CD4-positive, alpha-beta memory T cell (primary cell): ENCODE measurements around the gene CCDC3. TPM values are rescaled to one million over a fixed set of nuclear protein-coding genes. Genes with fewer than 3 reads are reported as not detected.

Experiments
- CTCF ChIA-PET: fragments of 350-600 bp; sonication (Branson Sonifier 250); formaldehyde crosslinking; loops from one replicate; lab custom pipeline; 2021; ENCODE audit warnings: inconsistent platforms; ENCODE audit not compliant: partially characterized antibody; lab: Charles Lee
- POLR2A ChIA-PET: fragments of 350-600 bp; sonication (Branson Sonifier 250); formaldehyde crosslinking; loops from one replicate; lab custom pipeline; 2021; ENCODE audit not compliant: partially characterized antibody; lab: Charles Lee
- DNase-seq, 5 donors: peaks; one replicate each; pipeline versions ENCODE4 v3.0.0 to v3.0.0-alpha.2; 2020 to 2022; ENCODE audit warnings: mixed read lengths in 1 of 5
- H3K27ac ChIP-seq: one replicate; pipeline ENCODE4 v1.7.0; 2013; ENCODE audit warnings: low read depth, low read length
- H3K27me3 ChIP-seq: 2 replicates; pipeline ENCODE4 v1.7.0; 2013; ENCODE audit warnings: mild to moderate bottlenecking, low read length, moderate library complexity; ENCODE audit not compliant: insufficient read depth
- H3K36me3 ChIP-seq: 2 replicates; pipeline ENCODE4 v1.7.0; 2013; ENCODE audit warnings: mild to moderate bottlenecking, low read length, moderate library complexity; ENCODE audit not compliant: insufficient read depth
- H3K4me1 ChIP-seq: 2 replicates; pipeline ENCODE4 v1.7.0; 2013; ENCODE audit warnings: mild to moderate bottlenecking, low read length, moderate library complexity; ENCODE audit not compliant: insufficient read depth
- H3K4me3 ChIP-seq, 2 donors: one replicate each; pipeline ENCODE4 v1.7.0; 2013; ENCODE audit warnings: low read length in 2 of 2, mild to moderate bottlenecking in 1 of 2
- H3K9me3 ChIP-seq, 2 donors: one replicate each; pipeline ENCODE4 v1.7.0; 2013; ENCODE audit warnings: low read length in 2 of 2, control low read depth in 1 of 2; ENCODE audit not compliant: control insufficient read depth in 1 of 2
- H3K27ac Mint-ChIP-seq, 7 donors: one replicate each; pipeline ENCODE4 v1.8.0; 2020 to 2021; ENCODE audit warnings: mixed read lengths in 7 of 7, mild to moderate bottlenecking in 6 of 7, inconsistent platforms in 3 of 7, moderate library complexity in 3 of 7
- H3K27me3 Mint-ChIP-seq, 2 donors: one replicate each; pipeline ENCODE4 v1.8.0; 2020 to 2021; ENCODE audit warnings: mixed read lengths in 2 of 2
- H3K36me3 Mint-ChIP-seq, 2 donors: one replicate each; pipeline ENCODE4 v1.8.0; 2020 to 2021; ENCODE audit warnings: mixed read lengths in 2 of 2, inconsistent platforms in 1 of 2, mild to moderate bottlenecking in 1 of 2
- H3K4me1 Mint-ChIP-seq, 4 donors: one replicate each; pipeline ENCODE4 v1.8.0; 2020 to 2021; ENCODE audit warnings: mixed read lengths in 4 of 4, mild to moderate bottlenecking in 1 of 4
- H3K4me3 Mint-ChIP-seq, 8 donors: one replicate each; pipeline ENCODE4 v1.8.0; 2020 to 2021; ENCODE audit warnings: mixed read lengths in 8 of 8, mild to moderate bottlenecking in 7 of 8, moderate library complexity in 6 of 8, inconsistent platforms in 3 of 8
- H3K9me3 Mint-ChIP-seq, 8 donors: one replicate each; pipeline ENCODE4 v1.8.0; 2020 to 2021; ENCODE audit warnings: mixed read lengths in 8 of 8, mild to moderate bottlenecking in 5 of 8, inconsistent platforms in 3 of 8, moderate library complexity in 1 of 8
- intact Hi-C: fragments of 100-400 bp; cut with micrococcal nuclease; formaldehyde crosslinking; loops from one replicate; pipeline ENCODE4 v1.15.1; 2023
- polyA plus RNA-seq, 2 donors: library from polyadenylated mRNA; unstranded; fragments of 300-500 nt; fragmentation: Illumina TruSeq; gene quantifications; one replicate each; pipeline ENCODE4 v1.2.3, GENCODE V29; 2021
- total RNA-seq, 2 experiments: library from RNA; stranded (reverse); gene quantifications; one replicate each; pipeline ENCODE4 v1.2.3, GENCODE V29; 2021

The CCDC3 gene
- total and polyA plus RNA-seq, 4 experiments from 2014 or later, result not detected

GRCh38 chr10:12896251-12896650, 105.3 kb downstream of the CCDC3 start:
- H3K27me3 ChIP-seq, result no peaks in the 10 kb centered on the region
- intact Hi-C loops, result no loop called here
- Mint-ChIP-seq H3K36me3 (peaks cover 0 to 4% of the 10 kb centered on the region in 2 donors), H3K27me3 (peaks cover 11 to 18% of the 10 kb centered on the region in 2 donors), H3K27ac (no peak overlapping the region), H3K4me1 (no peaks in the 10 kb centered on the region), H3K4me3 (no peak overlapping the region), H3K9me3 (peaks cover 3 to 36% (median 17%) of the 10 kb centered on the region in 8 donors)
- no peak for DNase-seq
- CTCF ChIA-PET, result no interaction called here
- H3K4me3 ChIP-seq, result no peak overlapping the region
- H3K9me3 ChIP-seq, result no peaks in the 10 kb centered on the region
- POLR2A ChIA-PET, result no interaction called here
- H3K27ac ChIP-seq, result no peak overlapping the region
- no peaks in the 10 kb centered on the region for H3K4me1 ChIP-seq
- no peaks in the 10 kb centered on the region for H3K36me3 ChIP-seq

- intact Hi-C loops, result no loop called here
- Histone ChIP-seq H3K36me3 (no peaks in the 10 kb centered on the region), H3K9me3 (no peaks in the 10 kb centered on the region), H3K27ac (no peak overlapping the region), H3K27me3 (no peaks in the 10 kb centered on the region), H3K4me1 (no peaks in the 10 kb centered on the region), H3K4me3 (no peak overlapping the region)
- ChIA-PET POLR2A (no interaction called here), CTCF (no interaction called here)
- Mint-ChIP-seq H3K36me3 (peaks cover 0 to 4% of the 10 kb centered on the region in 2 donors), H3K4me1 (no peaks in the 10 kb centered on the region), H3K4me3 (no peak overlapping the region), H3K27me3 (peaks cover 11 to 16% of the 10 kb centered on the region in 2 donors), H3K27ac (no peak overlapping the region), H3K9me3 (peaks cover 3 to 36% (median 17%) of the 10 kb centered on the region in 8 donors)
- DNase-seq, result no peak
Observed at GRCh38 chr10:12892924-12893323, 108.6 kb downstream of the CCDC3 start.

- CTCF ChIA-PET, result interaction anchor here (1.4 kb wide), 1 partner anchor 11 kb away, joined by 6 read pairs; no protein-coding TSS in a partner anchor
Observed at GRCh38 chr10:12890958-12891357, 110.6 kb downstream of the CCDC3 start.

GRCh38 chr10:12888470-12888869, 113.0 kb downstream of the CCDC3 start:
- H3K36me3 Mint-ChIP-seq, result peaks cover 0 to 2% of the 10 kb centered on the region in 2 donors
- intact Hi-C loops, result no loop called here
- H3K9me3 Mint-ChIP-seq, result peaks cover 3 to 22% (median 14%) of the 10 kb centered on the region in 8 donors
- Histone ChIP-seq H3K4me1 (no peaks in the 10 kb centered on the region), H3K27ac (no peak overlapping the region), H3K36me3 (no peaks in the 10 kb centered on the region), H3K4me3 (no peak overlapping the region), H3K9me3 (no peaks in the 10 kb centered on the region), H3K27me3 (no peaks in the 10 kb centered on the region)
- H3K4me1 Mint-ChIP-seq, result no peaks in the 10 kb centered on the region
- ChIA-PET CTCF (no interaction called here), POLR2A (no interaction called here)
- H3K4me3 Mint-ChIP-seq, result no peak overlapping the region
- no peak overlapping the region for H3K27ac Mint-ChIP-seq
- H3K27me3 Mint-ChIP-seq, result peaks cover 10 to 15% of the 10 kb centered on the region in 2 donors
- no peak for DNase-seq

More at GRCh38 chr10:12890958-12891357, 110.6 kb downstream of the CCDC3 start:
- H3K4me1 ChIP-seq, result no peaks in the 10 kb centered on the region
- H3K27me3 Mint-ChIP-seq, result peaks cover 7 to 9% of the 10 kb centered on the region in 2 donors
- no peaks in the 10 kb centered on the region for H3K36me3 ChIP-seq
- no peak overlapping the region for H3K4me3 Mint-ChIP-seq
- peaks cover 3 to 36% (median 17%) of the 10 kb centered on the region in 8 donors for H3K9me3 Mint-ChIP-seq
- no peak for DNase-seq
- H3K27ac Mint-ChIP-seq, result no peak overlapping the region
- peaks cover 0 to 4% of the 10 kb centered on the region in 2 donors for H3K36me3 Mint-ChIP-seq
- H3K27me3 ChIP-seq, result no peaks in the 10 kb centered on the region
- H3K4me1 Mint-ChIP-seq, result no peaks in the 10 kb centered on the region
- H3K9me3 ChIP-seq, result no peaks in the 10 kb centered on the region
- H3K4me3 ChIP-seq, result no peak overlapping the region
- intact Hi-C loops, result no loop called here
- POLR2A ChIA-PET, result no interaction called here
- no peak overlapping the region for H3K27ac ChIP-seq

GRCh38 chr10:12887780-12888179, 113.7 kb downstream of the CCDC3 start:
- no peak for DNase-seq
- no peak overlapping the region for H3K4me3 Mint-ChIP-seq

GRCh38 chr10:12884851-12885250, 116.7 kb downstream of the CCDC3 start:
- no peaks in the 10 kb centered on the region for H3K4me1 Mint-ChIP-seq
- H3K27ac Mint-ChIP-seq, result no peak overlapping the region
- H3K27ac ChIP-seq, result no peak overlapping the region
- POLR2A ChIA-PET, result no interaction called here
- no peak for DNase-seq
- H3K4me1 ChIP-seq, result no peaks in the 10 kb centered on the region
- no peaks in the 10 kb centered on the region for H3K36me3 ChIP-seq
- H3K9me3 ChIP-seq, result no peaks in the 10 kb centered on the region
- H3K4me3 Mint-ChIP-seq, result no peak overlapping the region
- intact Hi-C loops, result no loop called here
- H3K4me3 ChIP-seq, result no peak overlapping the region
- H3K9me3 Mint-ChIP-seq, result peaks cover 0 to 11% (median 3%) of the 10 kb centered on the region in 8 donors
- no peaks in the 10 kb centered on the region for H3K27me3 ChIP-seq
- CTCF ChIA-PET, result interaction anchor here (1.5 kb wide), 1 partner anchor 9 kb away, joined by 6 read pairs; no protein-coding TSS in a partner anchor
- peaks cover 16 to 24% of the 10 kb centered on the region in 2 donors for H3K27me3 Mint-ChIP-seq
- H3K36me3 Mint-ChIP-seq, result no peaks in the 10 kb centered on the region

More at GRCh38 chr10:12887780-12888179, 113.7 kb downstream of the CCDC3 start:
- peaks cover 0 to 15% (median 8%) of the 10 kb centered on the region in 8 donors for H3K9me3 Mint-ChIP-seq
- H3K27me3 ChIP-seq, result no peaks in the 10 kb centered on the region
- H3K36me3 ChIP-seq, result no peaks in the 10 kb centered on the region
- ChIA-PET CTCF (interaction anchor here (1.0 kb wide), 1 partner anchor 14 kb away, joined by 3 read pairs; no protein-coding TSS in a partner anchor), POLR2A (no interaction called here)
- no peaks in the 10 kb centered on the region for H3K4me1 ChIP-seq
- no peak overlapping the region for H3K27ac ChIP-seq
- no peaks in the 10 kb centered on the region for H3K9me3 ChIP-seq
- H3K27ac Mint-ChIP-seq, result no peak overlapping the region
- H3K4me3 ChIP-seq, result no peak overlapping the region
- intact Hi-C loops, result no loop called here
- H3K36me3 Mint-ChIP-seq, result peaks cover 0 to 2% of the 10 kb centered on the region in 2 donors
- H3K27me3 Mint-ChIP-seq, result peaks cover 12 to 17% of the 10 kb centered on the region in 2 donors
- H3K4me1 Mint-ChIP-seq, result no peaks in the 10 kb centered on the region

- intact Hi-C loops, result no loop called here
- Histone ChIP-seq H3K4me1 (no peaks in the 10 kb centered on the region), H3K27ac (no peak overlapping the region), H3K27me3 (no peaks in the 10 kb centered on the region), H3K4me3 (no peak overlapping the region), H3K9me3 (no peaks in the 10 kb centered on the region), H3K36me3 (no peaks in the 10 kb centered on the region)
- peaks cover 14 to 34% of the 10 kb centered on the region in 2 donors for H3K27me3 Mint-ChIP-seq
- no peak overlapping the region for H3K27ac Mint-ChIP-seq
- POLR2A ChIA-PET, result no interaction called here
- H3K4me3 Mint-ChIP-seq, result no peak overlapping the region
- H3K36me3 Mint-ChIP-seq, result no peaks in the 10 kb centered on the region
- CTCF ChIA-PET, result no interaction called here
- peaks cover 0 to 14% (median 5%) of the 10 kb centered on the region in 8 donors for H3K9me3 Mint-ChIP-seq
- DNase-seq, result no peak
- H3K4me1 Mint-ChIP-seq, result no peaks in the 10 kb centered on the region
Observed at GRCh38 chr10:12880423-12880822, 121.1 kb downstream of the CCDC3 start.
